Measurements from ENCODE around the gene SPACA5B.
"Not testable (repeated sequence)": the region's sequence is repeated elsewhere in the genome, so short reads cannot be mapped to it uniquely, and the experiment has no call there.

Gene SPACA5B

GRCh38 chrX:48090123-48090522 is 40.3 kb upstream of the SPACA5B start:
- TF ChIP-seq EZH2 (IDR thresholded peaks at IDR 0.05; ENCODE audit: borderline replicate concordance, low read depth, low read length, severe bottlenecking) (no peak), CTCF (IDR thresholded peaks at IDR 0.05; ENCODE audit: borderline replicate concordance, extremely low read depth, low read length, poor library complexity, severe bottlenecking) (no peak)
- H2AFZ ChIP-seq (ENCODE audit: low read depth, low read length) = no peak overlapping the region
- H3K27me3 ChIP-seq (ENCODE audit: insufficient read depth, low read length, poor library complexity) = no peaks in the 10 kb centered on the region
- no peaks in the 10 kb centered on the region for H3K79me2 ChIP-seq (ENCODE audit: insufficient read depth, low read length)
- H3K36me3 ChIP-seq (ENCODE audit: insufficient read depth, low read length) = no peaks in the 10 kb centered on the region
- no peak overlapping the region for H3K27ac ChIP-seq (ENCODE audit: low read length)
- no peak overlapping the region for H3K4me3 ChIP-seq (ENCODE audit: low read depth in 1 of 2, low read length in 2 of 2)
- H3K4me2 ChIP-seq (ENCODE audit: insufficient read depth, low read length) = no peak overlapping the region
- no peak for DNase-seq
- no peak overlapping the region for H3K9ac ChIP-seq (ENCODE audit: low read depth, low read length)
- no peaks in the 10 kb centered on the region for H3K4me1 ChIP-seq (ENCODE audit: insufficient read depth, low read length)
- no peak for ATAC-seq (ENCODE audit: insufficient read depth, low read depth)
- no peaks in the 10 kb centered on the region for H4K20me1 ChIP-seq (ENCODE audit: insufficient read depth, low read length)
- H3K9me3 ChIP-seq (ENCODE audit: insufficient read depth, low read length, severe bottlenecking) = no peaks in the 10 kb centered on the region

GRCh38 chrX:48092558-48092957 is 37.9 kb upstream of the SPACA5B start:
- not testable (repeated sequence) for H2AFZ ChIP-seq (ENCODE audit: low read depth, low read length); H3K9ac ChIP-seq (ENCODE audit: low read depth, low read length); H3K4me1 ChIP-seq (ENCODE audit: insufficient read depth, low read length); H3K9me3 ChIP-seq (ENCODE audit: insufficient read depth, low read length, severe bottlenecking); H3K27me3 ChIP-seq (ENCODE audit: insufficient read depth, low read length, poor library complexity); H3K79me2 ChIP-seq (ENCODE audit: insufficient read depth, low read length); H3K36me3 ChIP-seq (ENCODE audit: insufficient read depth, low read length); H4K20me1 ChIP-seq (ENCODE audit: insufficient read depth, low read length); DNase-seq; H3K27ac ChIP-seq (ENCODE audit: low read length); ATAC-seq (ENCODE audit: insufficient read depth, low read depth); H3K4me2 ChIP-seq (ENCODE audit: insufficient read depth, low read length); H3K4me3 ChIP-seq (ENCODE audit: low read depth in 1 of 2, low read length in 2 of 2)

GRCh38 chrX:48101443-48101842 is 29.0 kb upstream of the SPACA5B start:
- Histone ChIP-seq H3K9ac (ENCODE audit: low read depth, low read length) (no peak overlapping the region), H3K4me3 (ENCODE audit: low read depth in 1 of 2, low read length in 2 of 2) (no peak overlapping the region), H2AFZ (ENCODE audit: low read depth, low read length) (no peak overlapping the region), H3K4me2 (ENCODE audit: insufficient read depth, low read length) (no peak overlapping the region), H4K20me1 (ENCODE audit: insufficient read depth, low read length) (no peaks in the 10 kb centered on the region), H3K9me3 (ENCODE audit: insufficient read depth, low read length, severe bottlenecking) (no peaks in the 10 kb centered on the region), H3K4me1 (ENCODE audit: insufficient read depth, low read length) (no peaks in the 10 kb centered on the region), H3K79me2 (ENCODE audit: insufficient read depth, low read length) (no peaks in the 10 kb centered on the region), H3K36me3 (ENCODE audit: insufficient read depth, low read length) (no peaks in the 10 kb centered on the region), H3K27ac (ENCODE audit: low read length) (no peak overlapping the region), H3K27me3 (ENCODE audit: insufficient read depth, low read length, poor library complexity) (no peaks in the 10 kb centered on the region)
- no peak for ATAC-seq (ENCODE audit: insufficient read depth, low read depth)
- TF ChIP-seq EZH2 (IDR thresholded peaks at IDR 0.05; ENCODE audit: borderline replicate concordance, low read depth, low read length, severe bottlenecking) (no peak), CTCF (IDR thresholded peaks at IDR 0.05; ENCODE audit: borderline replicate concordance, extremely low read depth, low read length, poor library complexity, severe bottlenecking) (no peak)
- DNase-seq = no peak

GRCh38 chrX:48102874-48103374 is 27.5 kb upstream of the SPACA5B start:
- no peak overlapping the region for H2AFZ ChIP-seq (ENCODE audit: low read depth, low read length)
- no peak for DNase-seq
- no peaks in the 10 kb centered on the region for H4K20me1 ChIP-seq (ENCODE audit: insufficient read depth, low read length)
- H3K9me3 ChIP-seq (ENCODE audit: insufficient read depth, low read length, severe bottlenecking) = no peaks in the 10 kb centered on the region
- H3K27me3 ChIP-seq (ENCODE audit: insufficient read depth, low read length, poor library complexity) = no peaks in the 10 kb centered on the region
- H3K27ac ChIP-seq (ENCODE audit: low read length) = no peak overlapping the region
- no peak for ATAC-seq (ENCODE audit: insufficient read depth, low read depth)
- H3K4me3 ChIP-seq (ENCODE audit: low read depth in 1 of 2, low read length in 2 of 2) = no peak overlapping the region
- H3K4me1 ChIP-seq (ENCODE audit: insufficient read depth, low read length) = no peaks in the 10 kb centered on the region
- no peak overlapping the region for H3K9ac ChIP-seq (ENCODE audit: low read depth, low read length)
- TF ChIP-seq CTCF (IDR thresholded peaks at IDR 0.05; ENCODE audit: borderline replicate concordance, extremely low read depth, low read length, poor library complexity, severe bottlenecking) = no peak
- H3K4me2 ChIP-seq (ENCODE audit: insufficient read depth, low read length) = no peak overlapping the region
- no peaks in the 10 kb centered on the region for H3K36me3 ChIP-seq (ENCODE audit: insufficient read depth, low read length)
- H3K79me2 ChIP-seq (ENCODE audit: insufficient read depth, low read length) = no peaks in the 10 kb centered on the region
